Measurements from ENCODE around the gene STAG2. TPM values are rescaled to one million over a fixed set of nuclear protein-coding genes. Genes with fewer than 3 reads are reported as not detected.
"Not testable (repeated sequence)": the region's sequence is repeated elsewhere in the genome, so short reads cannot be mapped to it uniquely, and the experiment has no call there.

STAG2 gene
- total RNA-seq, 1 donor from 2014 or later = 90.8 TPM

- H3K4me3 ChIP-seq (ENCODE audit: low read depth, low read length) = no peak overlapping the region
- H3K36me3 ChIP-seq (ENCODE audit: control insufficient read depth, insufficient read depth, low read length) = no peaks in the 10 kb centered on the region
- DNase-seq (ENCODE audit: low read depth) = no peak
- TF ChIP-seq CTCF (IDR thresholded peaks at IDR 0.05; ENCODE audit: insufficient read depth, low read length, severe bottlenecking) = no peak
- no peak for FAIRE-seq
- H3K27me3 ChIP-seq (ENCODE audit: control insufficient read depth, insufficient read depth, low read length) = no peaks in the 10 kb centered on the region
Measured at GRCh38 chrX:124042042-124042441, 80.5 kb downstream of the STAG2 start.

- DNase-seq (ENCODE audit: low read depth) (peak; percentile 60), FAIRE-seq (no peak)
- peaks cover 1% of the 10 kb centered on the region for H3K36me3 ChIP-seq (ENCODE audit: control insufficient read depth, insufficient read depth, low read length)
Measured at GRCh38 chrX:124045109-124045508, 83.6 kb downstream of the STAG2 start.

GRCh38 chrX:124084417-124084816, 122.9 kb downstream of the STAG2 start:
- not testable (repeated sequence) for FAIRE-seq; H3K36me3 ChIP-seq (ENCODE audit: control insufficient read depth, insufficient read depth, low read length); DNase-seq (ENCODE audit: low read depth); H3K4me3 ChIP-seq (ENCODE audit: low read depth, low read length); H3K27me3 ChIP-seq (ENCODE audit: control insufficient read depth, insufficient read depth, low read length)

More at GRCh38 chrX:124045109-124045508, 83.6 kb downstream of the STAG2 start:
- H3K4me3 ChIP-seq (ENCODE audit: low read depth, low read length) = no peak overlapping the region
- no peak for TF ChIP-seq CTCF (IDR thresholded peaks at IDR 0.05; ENCODE audit: insufficient read depth, low read length, severe bottlenecking)
- no peaks in the 10 kb centered on the region for H3K27me3 ChIP-seq (ENCODE audit: control insufficient read depth, insufficient read depth, low read length)

- TF ChIP-seq CTCF (IDR thresholded peaks at IDR 0.05; ENCODE audit: insufficient read depth, low read length, severe bottlenecking) = no peak
- no peak for DNase-seq (ENCODE audit: low read depth)
- Histone ChIP-seq H3K27me3 (ENCODE audit: control insufficient read depth, insufficient read depth, low read length) (no peaks in the 10 kb centered on the region), H3K4me3 (ENCODE audit: low read depth, low read length) (no peak overlapping the region), H3K36me3 (ENCODE audit: control insufficient read depth, insufficient read depth, low read length) (peaks cover 3% of the 10 kb centered on the region)
- FAIRE-seq = no peak
Measured at GRCh38 chrX:124085063-124085462, 123.6 kb downstream of the STAG2 start.

- H3K4me3 ChIP-seq (ENCODE audit: low read depth, low read length) = no peak overlapping the region
- TF ChIP-seq CTCF (IDR thresholded peaks at IDR 0.05; ENCODE audit: insufficient read depth, low read length, severe bottlenecking) = no peak
- no peaks in the 10 kb centered on the region for H3K27me3 ChIP-seq (ENCODE audit: control insufficient read depth, insufficient read depth, low read length)
- DNase-seq (ENCODE audit: low read depth) = no peak
- peaks cover 4% of the 10 kb centered on the region for H3K36me3 ChIP-seq (ENCODE audit: control insufficient read depth, insufficient read depth, low read length)
- FAIRE-seq = no peak
Measured at GRCh38 chrX:124086411-124086810, 124.9 kb downstream of the STAG2 start.

GRCh38 chrX:124087000-124087746, 125.7 kb downstream of the STAG2 start:
- H3K27me3 ChIP-seq (ENCODE audit: control insufficient read depth, insufficient read depth, low read length) = no peaks in the 10 kb centered on the region
- H3K4me3 ChIP-seq (ENCODE audit: low read depth, low read length) = no peak overlapping the region
- H3K36me3 ChIP-seq (ENCODE audit: control insufficient read depth, insufficient read depth, low read length) = peaks cover 4% of the 10 kb centered on the region
- no peak for FAIRE-seq
- TF ChIP-seq CTCF (IDR thresholded peaks at IDR 0.05; ENCODE audit: insufficient read depth, low read length, severe bottlenecking) = no peak
- DNase-seq (ENCODE audit: low read depth) = no peak

Measured in bronchial epithelial cell (primary cell).